ENCODE measurements around the gene NELFB. TPM values are rescaled to one million over a fixed set of nuclear protein-coding genes. Genes with fewer than 3 reads are reported as not detected.

The NELFB gene
- total RNA-seq, 1 experiment from 2014 or later: 95.0 TPM

DNA sequence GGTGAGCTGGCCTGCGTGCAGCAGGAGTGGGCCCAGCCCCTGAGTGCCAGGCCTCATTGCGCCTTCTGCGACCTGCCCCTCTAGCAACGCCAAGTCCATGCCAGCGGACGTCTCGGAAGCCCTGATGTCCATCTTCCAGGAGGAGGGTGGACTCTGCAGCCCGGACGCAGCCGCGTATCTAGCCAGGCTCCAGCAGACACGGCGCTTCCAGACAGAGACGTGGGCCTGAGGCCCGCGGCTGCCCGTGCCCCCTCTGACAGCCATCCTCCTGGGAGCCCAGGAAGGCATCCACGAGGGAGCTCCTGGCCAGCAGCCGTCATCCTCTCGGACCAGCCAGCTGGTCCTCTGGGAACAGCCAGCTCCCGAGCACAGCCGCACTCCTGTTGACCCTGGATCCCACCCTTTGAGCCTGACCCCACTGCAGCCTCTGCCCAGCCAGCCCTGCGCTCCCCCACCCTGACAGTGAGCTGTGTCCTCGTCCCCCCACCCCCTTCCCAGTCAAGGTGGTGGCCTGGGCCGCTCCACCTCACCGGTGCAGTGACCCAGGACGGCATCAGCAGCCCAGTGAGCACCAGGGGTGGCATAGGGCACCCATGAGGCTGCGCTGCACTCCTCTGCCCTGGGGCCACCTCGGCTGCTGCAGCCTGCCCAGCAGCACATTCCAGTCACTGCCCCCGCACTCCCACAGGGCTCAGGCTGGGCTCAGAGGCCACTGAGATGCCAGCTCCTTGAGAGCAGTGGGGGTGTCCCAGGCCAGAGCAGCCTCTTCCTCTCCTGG is 38.8 kb upstream of the NELFB start:
- Mint-ChIP-seq H3K4me3 (no peak overlapping the region), H3K4me1 (peaks cover 4% of the 10 kb centered on the region; the same call in 1 of the 2 replicates), H3K9me3 (no peaks in the 10 kb centered on the region), H3K27ac (no peak overlapping the region), H3K27me3 (ENCODE audit: low read depth) (no peaks in the 10 kb centered on the region), H3K36me3 (0 out of 2 replicates have a peak, but pooled peaks cover 3% of the 10 kb centered on the region)
- ATAC-seq (no peak), DNase-seq (ENCODE audit: low spot score) (no peak)
- ChIA-PET CTCF (interaction anchor here (0.8 to 1.8 kb wide), 4 partner anchors 11 to 187 kb away, joined by 3 to 8 read pairs (median 4); partner anchors contain the start of gene TUBB4B), POLR2A (no interaction called here)
- TF ChIP-seq FOXJ3 (CRISPR knock-in tag; IDR thresholded peaks at IDR 0.05; ENCODE audit: borderline replicate concordance): no peak
- TF ChIP-seq, protein P1, sequence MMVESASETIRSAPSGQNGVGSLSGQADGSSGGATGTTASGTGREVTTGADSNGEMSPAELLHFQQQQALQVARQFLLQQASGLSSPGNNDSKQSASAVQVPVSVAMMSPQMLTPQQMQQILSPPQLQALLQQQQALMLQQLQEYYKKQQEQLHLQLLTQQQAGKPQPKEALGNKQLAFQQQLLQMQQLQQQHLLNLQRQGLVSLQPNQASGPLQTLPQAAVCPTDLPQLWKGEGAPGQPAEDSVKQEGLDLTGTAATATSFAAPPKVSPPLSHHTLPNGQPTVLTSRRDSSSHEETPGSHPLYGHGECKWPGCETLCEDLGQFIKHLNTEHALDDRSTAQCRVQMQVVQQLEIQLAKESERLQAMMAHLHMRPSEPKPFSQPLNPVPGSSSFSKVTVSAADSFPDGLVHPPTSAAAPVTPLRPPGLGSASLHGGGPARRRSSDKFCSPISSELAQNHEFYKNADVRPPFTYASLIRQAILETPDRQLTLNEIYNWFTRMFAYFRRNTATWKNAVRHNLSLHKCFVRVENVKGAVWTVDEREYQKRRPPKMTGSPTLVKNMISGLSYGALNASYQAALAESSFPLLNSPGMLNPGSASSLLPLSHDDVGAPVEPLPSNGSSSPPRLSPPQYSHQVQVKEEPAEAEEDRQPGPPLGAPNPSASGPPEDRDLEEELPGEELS (CRISPR knock-in tag; IDR thresholded peaks at IDR 0.05): no peak
- TF ChIP-seq, protein P2, sequence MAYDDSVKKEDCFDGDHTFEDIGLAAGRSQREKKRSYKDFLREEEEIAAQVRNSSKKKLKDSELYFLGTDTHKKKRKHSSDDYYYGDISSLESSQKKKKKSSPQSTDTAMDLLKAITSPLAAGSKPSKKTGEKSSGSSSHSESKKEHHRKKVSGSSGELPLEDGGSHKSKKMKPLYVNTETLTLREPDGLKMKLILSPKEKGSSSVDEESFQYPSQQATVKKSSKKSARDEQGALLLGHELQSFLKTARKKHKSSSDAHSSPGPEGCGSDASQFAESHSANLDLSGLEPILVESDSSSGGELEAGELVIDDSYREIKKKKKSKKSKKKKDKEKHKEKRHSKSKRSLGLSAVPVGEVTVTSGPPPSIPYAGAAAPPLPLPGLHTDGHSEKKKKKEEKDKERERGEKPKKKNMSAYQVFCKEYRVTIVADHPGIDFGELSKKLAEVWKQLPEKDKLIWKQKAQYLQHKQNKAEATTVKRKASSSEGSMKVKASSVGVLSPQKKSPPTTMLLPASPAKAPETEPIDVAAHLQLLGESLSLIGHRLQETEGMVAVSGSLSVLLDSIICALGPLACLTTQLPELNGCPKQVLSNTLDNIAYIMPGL (CRISPR knock-in tag; IDR thresholded peaks at IDR 0.05): no peak
- TF ChIP-seq SOX15 (CRISPR knock-in tag; IDR thresholded peaks at IDR 0.05): no peak
- no peak for TF ChIP-seq ZNF121 (CRISPR knock-in tag; IDR thresholded peaks at IDR 0.05)
- TF ChIP-seq OVOL2 (CRISPR knock-in tag; IDR thresholded peaks at IDR 0.05; ENCODE audit: borderline replicate concordance): no peak

DNA sequence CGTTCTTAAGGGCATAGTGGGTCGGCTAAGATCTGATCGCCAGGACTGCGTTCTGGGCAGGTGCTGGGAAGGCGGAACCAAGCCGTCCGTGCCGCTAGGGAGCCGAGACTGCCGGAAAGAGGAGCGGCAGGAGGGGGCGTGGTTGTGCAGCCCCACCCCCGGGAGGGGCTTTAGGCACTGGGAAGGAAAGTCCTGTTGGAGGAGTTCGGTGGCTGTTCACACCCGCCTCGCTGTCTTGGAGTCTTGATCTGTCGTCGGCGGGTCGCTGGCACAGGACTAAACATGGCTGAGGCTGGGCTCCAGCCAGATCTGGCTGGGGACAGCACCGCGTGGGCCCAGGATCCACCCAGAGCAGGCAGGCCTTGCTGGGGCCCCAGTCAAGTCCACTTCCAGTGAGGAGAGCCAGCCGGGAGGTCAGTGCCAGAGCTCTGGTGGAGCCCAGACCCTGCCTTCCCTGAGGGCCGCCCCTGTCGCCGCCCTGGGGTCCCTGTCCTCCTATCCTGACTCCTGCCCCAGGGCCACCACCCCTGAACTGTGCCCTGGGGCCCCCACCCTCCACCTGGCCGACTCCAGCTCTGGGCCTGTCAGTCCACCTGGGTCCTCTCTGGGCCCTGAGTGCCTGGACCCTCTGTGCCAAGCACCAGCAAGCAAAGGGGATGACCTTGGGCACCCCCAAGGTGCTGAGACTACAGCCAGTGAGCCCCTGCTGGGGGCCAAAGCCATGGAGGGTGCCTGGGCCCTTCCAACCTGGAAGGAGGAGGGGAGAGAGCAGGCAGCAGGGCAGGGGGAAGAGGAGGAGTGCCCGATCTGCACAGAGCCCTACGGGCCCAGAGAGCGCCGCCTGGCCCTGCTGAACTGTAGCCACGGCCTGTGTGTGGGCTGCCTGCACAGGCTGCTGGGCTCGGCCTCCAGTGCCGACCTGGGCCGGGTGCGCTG is 37.6 kb upstream of the NELFB start:
- Mint-ChIP-seq H3K36me3 (0 out of 2 replicates have a peak, but pooled peaks cover 3% of the 10 kb centered on the region), H3K27me3 (ENCODE audit: low read depth) (no peaks in the 10 kb centered on the region), H3K9me3 (no peaks in the 10 kb centered on the region), H3K4me3 (no peak overlapping the region), H3K4me1 (peaks cover 4% of the 10 kb centered on the region; the same call in 1 of the 2 replicates), H3K27ac (peak overlapping the region; percentile 87)
- CTCF ChIA-PET: interaction anchor here (0.8 to 1.8 kb wide), 5 partner anchors 19 to 188 kb away, joined by 3 to 8 read pairs (median 3); partner anchors contain the start of gene TUBB4B
- ATAC-seq: peak; percentile 72
- TF ChIP-seq ZNF423 (CRISPR knock-in tag; IDR thresholded peaks at IDR 0.05) (no peak), SP1 (CRISPR knock-in tag; conservative IDR thresholded peaks at IDR 0.05) (0 out of 2 replicates have a peak, but pooled peaks have one; percentile 29)
- TF ChIP-seq, protein P3, sequence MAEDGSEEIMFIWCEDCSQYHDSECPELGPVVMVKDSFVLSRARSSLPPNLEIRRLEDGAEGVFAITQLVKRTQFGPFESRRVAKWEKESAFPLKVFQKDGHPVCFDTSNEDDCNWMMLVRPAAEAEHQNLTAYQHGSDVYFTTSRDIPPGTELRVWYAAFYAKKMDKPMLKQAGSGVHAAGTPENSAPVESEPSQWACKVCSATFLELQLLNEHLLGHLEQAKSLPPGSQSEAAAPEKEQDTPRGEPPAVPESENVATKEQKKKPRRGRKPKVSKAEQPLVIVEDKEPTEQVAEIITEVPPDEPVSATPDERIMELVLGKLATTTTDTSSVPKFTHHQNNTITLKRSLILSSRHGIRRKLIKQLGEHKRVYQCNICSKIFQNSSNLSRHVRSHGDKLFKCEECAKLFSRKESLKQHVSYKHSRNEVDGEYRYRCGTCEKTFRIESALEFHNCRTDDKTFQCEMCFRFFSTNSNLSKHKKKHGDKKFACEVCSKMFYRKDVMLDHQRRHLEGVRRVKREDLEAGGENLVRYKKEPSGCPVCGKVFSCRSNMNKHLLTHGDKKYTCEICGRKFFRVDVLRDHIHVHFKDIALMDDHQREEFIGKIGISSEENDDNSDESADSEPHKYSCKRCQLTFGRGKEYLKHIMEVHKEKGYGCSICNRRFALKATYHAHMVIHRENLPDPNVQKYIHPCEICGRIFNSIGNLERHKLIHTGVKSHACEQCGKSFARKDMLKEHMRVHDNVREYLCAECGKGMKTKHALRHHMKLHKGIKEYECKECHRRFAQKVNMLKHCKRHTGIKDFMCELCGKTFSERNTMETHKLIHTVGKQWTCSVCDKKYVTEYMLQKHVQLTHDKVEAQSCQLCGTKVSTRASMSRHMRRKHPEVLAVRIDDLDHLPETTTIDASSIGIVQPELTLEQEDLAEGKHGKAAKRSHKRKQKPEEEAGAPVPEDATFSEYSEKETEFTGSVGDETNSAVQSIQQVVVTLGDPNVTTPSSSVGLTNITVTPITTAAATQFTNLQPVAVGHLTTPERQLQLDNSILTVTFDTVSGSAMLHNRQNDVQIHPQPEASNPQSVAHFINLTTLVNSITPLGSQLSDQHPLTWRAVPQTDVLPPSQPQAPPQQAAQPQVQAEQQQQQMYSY (CRISPR knock-in tag; IDR thresholded peaks at IDR 0.05): peak; percentile 43; the same call in 1 of the 2 replicates
- peak; percentile 88 for DNase-seq (ENCODE audit: low spot score)
- POLR2A ChIA-PET: no interaction called here

DNA sequence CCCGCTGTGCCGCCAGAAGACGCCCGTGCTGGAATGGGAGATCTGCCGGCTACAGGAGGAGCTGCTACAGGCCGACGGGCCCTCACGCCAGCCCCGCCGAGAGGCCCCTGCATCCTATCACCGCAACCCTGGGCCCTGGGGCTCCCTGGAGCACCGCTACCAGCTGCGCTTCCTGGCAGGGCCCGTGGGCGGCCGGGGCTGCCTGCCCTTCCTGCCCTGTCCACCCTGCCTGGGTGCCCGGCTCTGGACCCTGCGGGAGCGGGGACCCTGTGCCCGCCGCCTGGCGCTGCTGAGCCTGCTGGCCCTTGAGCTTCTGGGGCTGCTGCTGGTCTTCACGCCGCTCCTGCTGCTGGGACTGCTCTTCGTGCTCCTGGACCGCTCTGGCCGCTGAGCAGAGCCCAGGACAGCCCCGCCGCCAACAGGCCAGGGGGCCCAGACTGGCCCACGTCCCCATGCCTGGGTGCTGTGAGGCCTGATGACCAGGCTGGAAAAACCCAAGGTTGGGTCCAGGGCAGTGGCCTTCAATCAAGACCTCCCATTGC is 36.8 kb upstream of the NELFB start:
- no peaks in the 10 kb centered on the region for H3K9me3 Mint-ChIP-seq
- ChIA-PET CTCF (interaction anchor here (0.7 to 1.0 kb wide), 5 partner anchors 9 to 183 kb away, joined by 3 to 5 read pairs (median 3); partner anchors contain the start of gene RNF224), POLR2A (no interaction called here)
- 0 out of 2 replicates have a peak, but pooled peaks cover 3% of the 10 kb centered on the region for H3K36me3 Mint-ChIP-seq
- no peak overlapping the region for H3K27ac Mint-ChIP-seq
- DNase-seq (ENCODE audit: low spot score) (no peak), ATAC-seq (no peak)
- H3K4me1 Mint-ChIP-seq: peaks cover 4% of the 10 kb centered on the region; the same call in 1 of the 2 replicates
- no peaks in the 10 kb centered on the region for H3K27me3 Mint-ChIP-seq (ENCODE audit: low read depth)
- no peak overlapping the region for H3K4me3 Mint-ChIP-seq
- TF ChIP-seq FOXK1 (CRISPR knock-in tag; IDR thresholded peaks at IDR 0.05) (no peak), ZBTB21 (CRISPR knock-in tag; IDR thresholded peaks at IDR 0.05; ENCODE audit: borderline replicate concordance) (no peak), SMAD4 (CRISPR knock-in tag; IDR thresholded peaks at IDR 0.05) (no peak), SP1 (CRISPR knock-in tag; conservative IDR thresholded peaks at IDR 0.05) (no peak)
- TF ChIP-seq, protein P4, sequence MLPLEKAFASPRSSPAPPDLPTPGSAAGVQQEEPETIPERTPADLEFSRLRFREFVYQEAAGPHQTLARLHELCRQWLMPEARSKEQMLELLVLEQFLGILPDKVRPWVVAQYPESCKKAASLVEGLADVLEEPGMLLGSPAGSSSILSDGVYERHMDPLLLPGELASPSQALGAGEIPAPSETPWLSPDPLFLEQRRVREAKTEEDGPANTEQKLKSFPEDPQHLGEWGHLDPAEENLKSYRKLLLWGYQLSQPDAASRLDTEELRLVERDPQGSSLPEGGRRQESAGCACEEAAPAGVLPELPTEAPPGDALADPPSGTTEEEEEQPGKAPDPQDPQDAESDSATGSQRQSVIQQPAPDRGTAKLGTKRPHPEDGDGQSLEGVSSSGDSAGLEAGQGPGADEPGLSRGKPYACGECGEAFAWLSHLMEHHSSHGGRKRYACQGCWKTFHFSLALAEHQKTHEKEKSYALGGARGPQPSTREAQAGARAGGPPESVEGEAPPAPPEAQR (CRISPR knock-in tag; IDR thresholded peaks at IDR 0.05): no peak
- TF ChIP-seq, protein P5, sequence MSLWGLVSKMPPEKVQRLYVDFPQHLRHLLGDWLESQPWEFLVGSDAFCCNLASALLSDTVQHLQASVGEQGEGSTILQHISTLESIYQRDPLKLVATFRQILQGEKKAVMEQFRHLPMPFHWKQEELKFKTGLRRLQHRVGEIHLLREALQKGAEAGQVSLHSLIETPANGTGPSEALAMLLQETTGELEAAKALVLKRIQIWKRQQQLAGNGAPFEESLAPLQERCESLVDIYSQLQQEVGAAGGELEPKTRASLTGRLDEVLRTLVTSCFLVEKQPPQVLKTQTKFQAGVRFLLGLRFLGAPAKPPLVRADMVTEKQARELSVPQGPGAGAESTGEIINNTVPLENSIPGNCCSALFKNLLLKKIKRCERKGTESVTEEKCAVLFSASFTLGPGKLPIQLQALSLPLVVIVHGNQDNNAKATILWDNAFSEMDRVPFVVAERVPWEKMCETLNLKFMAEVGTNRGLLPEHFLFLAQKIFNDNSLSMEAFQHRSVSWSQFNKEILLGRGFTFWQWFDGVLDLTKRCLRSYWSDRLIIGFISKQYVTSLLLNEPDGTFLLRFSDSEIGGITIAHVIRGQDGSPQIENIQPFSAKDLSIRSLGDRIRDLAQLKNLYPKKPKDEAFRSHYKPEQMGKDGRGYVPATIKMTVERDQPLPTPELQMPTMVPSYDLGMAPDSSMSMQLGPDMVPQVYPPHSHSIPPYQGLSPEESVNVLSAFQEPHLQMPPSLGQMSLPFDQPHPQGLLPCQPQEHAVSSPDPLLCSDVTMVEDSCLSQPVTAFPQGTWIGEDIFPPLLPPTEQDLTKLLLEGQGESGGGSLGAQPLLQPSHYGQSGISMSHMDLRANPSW (CRISPR knock-in tag; conservative IDR thresholded peaks at IDR 0.05; ENCODE audit: low read depth): no peak
- TF ChIP-seq, protein P6, sequence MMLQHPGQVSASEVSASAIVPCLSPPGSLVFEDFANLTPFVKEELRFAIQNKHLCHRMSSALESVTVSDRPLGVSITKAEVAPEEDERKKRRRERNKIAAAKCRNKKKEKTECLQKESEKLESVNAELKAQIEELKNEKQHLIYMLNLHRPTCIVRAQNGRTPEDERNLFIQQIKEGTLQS (CRISPR knock-in tag; conservative IDR thresholded peaks at IDR 0.05): no peak

Data from WTC11 (cell line).